Activated CD4-positive, CD25-positive, alpha-beta regulatory T cell (primary cell): ENCODE measurements around the gene EGLN3.
"Not testable (repeated sequence)": the region's sequence is repeated elsewhere in the genome, so short reads cannot be mapped to it uniquely, and the experiment has no call there.

Experiments
- DNase-seq, 4 experiments: peaks; one replicate each; lab custom pipeline; 2025; lab: John Stamatoyannopoulos, UW

The EGLN3 gene

GRCh38 chr14:33950320-33951182 lies at the start of gene EGLN3:
Gene EGLN3, minus strand, starts transcription at chr14:33951074. Its CDS starts 322 bp downstream, at chr14:33950752.
- DNase-seq: no peak

- no peak for DNase-seq
These were observed 49.5 kb upstream of the EGLN3 start for GRCh38 chr14:34000396-34000795.

- no peak for DNase-seq
These were observed 49.0 kb upstream of the EGLN3 start for GRCh38 chr14:33999771-34000291.

- no peak for DNase-seq
These were observed 46.7 kb upstream of the EGLN3 start for GRCh38 chr14:33997611-33998010.

- DNase-seq: no peak
These were observed 45.6 kb upstream of the EGLN3 start for GRCh38 chr14:33996462-33996861.

GRCh38 chr14:33993246-33993645 lies 42.4 kb upstream of the EGLN3 start:
- DNase-seq: no peak

- DNase-seq: no peak
These were observed 41.6 kb upstream of the EGLN3 start for GRCh38 chr14:33992274-33993007.

- DNase-seq: no peak
These were observed 39.9 kb upstream of the EGLN3 start for GRCh38 chr14:33990790-33991189.

- no peak for DNase-seq
These were observed 36.7 kb upstream of the EGLN3 start for GRCh38 chr14:33987565-33988080.

- DNase-seq: no peak
These were observed 35.9 kb upstream of the EGLN3 start for GRCh38 chr14:33986804-33987203.

- no peak for DNase-seq
These were observed 34.4 kb upstream of the EGLN3 start for GRCh38 chr14:33985242-33985641.

GRCh38 chr14:33979613-33980276 lies 28.9 kb upstream of the EGLN3 start:
- DNase-seq: no peak

- DNase-seq: no peak
These were observed 28.2 kb upstream of the EGLN3 start for GRCh38 chr14:33978892-33979612.

- DNase-seq: no peak
These were observed 21.8 kb upstream of the EGLN3 start for GRCh38 chr14:33972583-33973081.

- not testable (repeated sequence) for DNase-seq
These were observed 19.0 kb upstream of the EGLN3 start for GRCh38 chr14:33969846-33970245.

GRCh38 chr14:33968722-33969121 lies 17.8 kb upstream of the EGLN3 start:
- DNase-seq: no peak

GRCh38 chr14:33967138-33967537 lies 16.3 kb upstream of the EGLN3 start:
- DNase-seq: no peak

GRCh38 chr14:33966276-33966675 lies 15.4 kb upstream of the EGLN3 start:
- no peak for DNase-seq

GRCh38 chr14:33964599-33965317 lies 13.9 kb upstream of the EGLN3 start:
- DNase-seq: no peak

GRCh38 chr14:33963892-33964291 lies 13.0 kb upstream of the EGLN3 start:
- no peak for DNase-seq

GRCh38 chr14:33962466-33962865 lies 11.6 kb upstream of the EGLN3 start:
- not testable (repeated sequence) for DNase-seq
